Effector memory CD4-positive, alpha-beta T cell (primary cell): Measurements from ENCODE around the gene PLPPR4.

Experiments
- DNase-seq, 3 donors: peaks; one replicate each; pipeline ENCODE4 v3.0.0-alpha.2; 2020
- H3K27ac ChIP-seq: 2 replicates; pipeline ENCODE4 v1.7.0; 2013; ENCODE audit warnings: mild to moderate bottlenecking, low read length, moderate library complexity; ENCODE audit not compliant: insufficient read depth, poor library complexity, severe bottlenecking
- H3K27me3 ChIP-seq: replicated peaks from 2 replicates; pipeline ENCODE4 v1.7.0; 2013; ENCODE audit warnings: mild to moderate bottlenecking, low read length; ENCODE audit not compliant: insufficient read depth, control insufficient read depth, poor library complexity, severe bottlenecking
- H3K36me3 ChIP-seq: 2 replicates; pipeline ENCODE4 v1.7.0; 2013; ENCODE audit warnings: mild to moderate bottlenecking, low read length, moderate library complexity; ENCODE audit not compliant: control insufficient read depth, insufficient read depth
- H3K4me1 ChIP-seq: 2 replicates; pipeline ENCODE4 v1.7.0; 2013; ENCODE audit warnings: low read length, mild to moderate bottlenecking; ENCODE audit not compliant: control insufficient read depth, insufficient read depth, poor library complexity, severe bottlenecking
- H3K4me3 ChIP-seq: 2 replicates; pipeline ENCODE4 v1.7.0; 2013; ENCODE audit warnings: low read length, low read depth, mild to moderate bottlenecking; ENCODE audit not compliant: insufficient read depth, poor library complexity, severe bottlenecking
- H3K9me3 ChIP-seq: 2 replicates; pipeline ENCODE4 v1.7.0; 2013; ENCODE audit warnings: mild to moderate bottlenecking, low read length, moderate library complexity; ENCODE audit not compliant: control insufficient read depth

PLPPR4 gene

GRCh38 chr1:99292886-99293285, 28.6 kb downstream of the PLPPR4 start:
- DNase-seq, result no peak
- Histone ChIP-seq H3K9me3 (no peaks in the 10 kb centered on the region), H3K27ac (no peak overlapping the region), H3K4me3 (no peak overlapping the region), H3K27me3 (no peaks in the 10 kb centered on the region), H3K36me3 (no peaks in the 10 kb centered on the region), H3K4me1 (no peaks in the 10 kb centered on the region)

DNA sequence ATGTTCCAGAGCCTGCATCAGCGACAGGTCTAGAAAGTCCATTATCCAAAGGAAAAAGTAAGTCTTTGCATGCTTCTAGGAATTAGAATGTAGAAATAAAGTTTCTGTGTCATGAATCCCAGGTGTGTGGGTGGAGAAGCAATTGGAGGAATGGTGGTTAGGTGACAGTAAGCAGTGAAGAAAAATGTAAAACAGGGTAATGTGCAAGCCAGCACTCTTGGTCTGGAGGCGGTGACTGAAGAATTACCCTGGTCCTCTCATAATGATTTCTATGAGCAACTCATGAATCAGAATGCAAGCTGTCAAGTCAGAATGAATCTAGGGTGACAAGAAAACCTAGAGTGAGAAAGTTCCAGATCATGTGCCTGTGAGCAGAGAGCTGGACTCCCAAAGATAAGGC, 33.6 kb downstream of the PLPPR4 start:
- H3K36me3 ChIP-seq, result no peaks in the 10 kb centered on the region
- H3K27ac ChIP-seq, result no peak overlapping the region
- no peak for DNase-seq
- no peaks in the 10 kb centered on the region for H3K4me1 ChIP-seq
- H3K9me3 ChIP-seq, result no peaks in the 10 kb centered on the region
- no peak overlapping the region for H3K4me3 ChIP-seq
- H3K27me3 ChIP-seq, result no peaks in the 10 kb centered on the region

DNA sequence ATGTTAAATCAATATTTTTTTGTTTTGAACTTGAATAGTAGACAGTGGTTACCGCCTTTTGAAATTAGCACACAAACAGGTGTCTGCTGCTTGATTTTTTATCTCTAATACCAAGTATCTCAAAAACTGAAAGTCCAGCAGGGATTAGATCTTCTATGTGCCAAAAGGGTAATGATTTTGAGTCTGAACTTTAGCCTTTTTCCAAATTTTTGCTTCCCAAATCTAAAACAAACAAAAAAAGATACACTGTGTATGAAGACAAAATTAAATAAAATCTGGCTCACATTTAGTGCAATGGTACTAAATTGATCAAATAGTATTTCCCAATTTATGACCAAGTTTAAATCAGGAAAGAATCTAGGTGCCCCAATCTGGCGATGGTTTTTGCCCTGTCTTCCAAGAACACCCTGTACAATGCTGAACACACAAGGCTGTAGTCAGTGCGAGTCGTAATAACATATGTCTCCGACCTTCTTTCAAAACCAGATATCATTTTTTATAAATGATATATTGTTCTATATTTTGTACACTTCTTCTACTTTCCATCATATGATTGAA, 40.5 kb downstream of the PLPPR4 start:
- Histone ChIP-seq H3K27ac (no peak overlapping the region), H3K9me3 (no peaks in the 10 kb centered on the region), H3K36me3 (no peaks in the 10 kb centered on the region), H3K27me3 (no peaks in the 10 kb centered on the region), H3K4me3 (no peak overlapping the region), H3K4me1 (no peaks in the 10 kb centered on the region)
- no peak for DNase-seq

GRCh38 chr1:99305626-99306025, 41.3 kb downstream of the PLPPR4 start:
- no peaks in the 10 kb centered on the region for H3K9me3 ChIP-seq
- no peaks in the 10 kb centered on the region for H3K4me1 ChIP-seq
- no peaks in the 10 kb centered on the region for H3K36me3 ChIP-seq
- no peaks in the 10 kb centered on the region for H3K27me3 ChIP-seq
- no peak overlapping the region for H3K4me3 ChIP-seq
- DNase-seq, result no peak
- no peak overlapping the region for H3K27ac ChIP-seq

DNA sequence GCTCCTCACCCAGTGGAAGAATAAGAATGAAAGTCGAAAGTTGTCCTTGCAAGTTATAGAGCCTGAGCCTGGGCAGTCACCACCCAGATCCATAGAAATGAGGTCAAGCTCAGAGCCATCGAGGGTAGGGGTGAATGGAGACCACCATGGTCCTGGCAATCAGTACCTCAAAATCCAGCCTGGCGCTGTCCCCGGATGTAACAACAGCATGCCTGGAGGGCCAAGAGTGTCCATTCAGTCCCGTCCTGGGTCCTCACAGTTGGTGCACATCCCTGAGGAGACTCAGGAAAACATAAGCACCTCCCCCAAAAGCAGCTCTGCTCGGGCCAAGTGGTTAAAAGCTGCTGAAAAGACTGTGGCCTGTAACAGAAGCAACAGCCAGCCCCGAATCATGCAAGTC, 41.8 kb downstream of the PLPPR4 start:
- Histone ChIP-seq H3K27ac (no peak overlapping the region), H3K36me3 (no peaks in the 10 kb centered on the region), H3K9me3 (no peaks in the 10 kb centered on the region), H3K4me3 (no peak overlapping the region), H3K4me1 (no peaks in the 10 kb centered on the region), H3K27me3 (no peaks in the 10 kb centered on the region)
- no peak for DNase-seq

- Histone ChIP-seq H3K9me3 (no peaks in the 10 kb centered on the region), H3K4me3 (no peak overlapping the region), H3K27ac (no peak overlapping the region), H3K36me3 (no peaks in the 10 kb centered on the region), H3K27me3 (no peaks in the 10 kb centered on the region), H3K4me1 (no peaks in the 10 kb centered on the region)
- no peak for DNase-seq
These were observed 42.4 kb downstream of the PLPPR4 start for GRCh38 chr1:99306644-99307043.

GRCh38 chr1:99315305-99315704, 51.0 kb downstream of the PLPPR4 start:
- H3K4me3 ChIP-seq, result no peak overlapping the region
- H3K27me3 ChIP-seq, result no peaks in the 10 kb centered on the region
- H3K36me3 ChIP-seq, result no peaks in the 10 kb centered on the region
- H3K9me3 ChIP-seq, result no peaks in the 10 kb centered on the region
- no peaks in the 10 kb centered on the region for H3K4me1 ChIP-seq
- H3K27ac ChIP-seq, result no peak overlapping the region
- no peak for DNase-seq

DNA sequence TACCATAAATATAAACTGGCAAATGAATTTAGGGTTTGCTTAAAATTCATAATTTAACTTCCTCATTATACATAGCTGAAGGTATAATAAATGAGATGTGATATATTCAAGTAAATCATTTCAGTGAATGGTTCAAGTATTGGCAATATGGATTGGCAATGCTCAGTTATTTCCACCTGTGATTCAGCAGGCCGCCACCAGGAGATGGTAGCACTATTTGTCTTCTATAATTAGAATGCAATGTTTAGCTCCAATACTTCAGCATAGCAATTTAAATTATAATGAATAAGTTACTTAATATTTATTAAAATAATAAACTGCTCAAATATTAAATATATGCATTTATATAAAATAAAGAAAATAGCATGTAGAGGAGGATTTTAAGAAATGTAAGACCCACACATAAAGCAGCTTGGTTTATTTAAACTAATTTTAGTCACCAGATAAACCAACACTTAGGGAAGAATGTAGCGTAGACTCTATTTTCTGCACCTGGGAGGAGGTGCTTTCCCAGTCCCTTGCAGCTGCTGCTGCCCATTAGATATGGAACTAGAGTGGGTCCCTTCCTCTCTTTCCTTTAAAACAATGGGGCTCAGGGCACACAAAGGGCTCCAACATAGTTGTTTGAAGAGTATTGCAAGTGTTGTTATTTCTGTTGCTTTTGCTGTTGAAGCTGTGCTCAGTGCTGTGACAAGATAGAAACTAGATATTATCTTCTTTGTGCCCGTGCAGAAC, 62.1 kb downstream of the PLPPR4 start:
- Histone ChIP-seq H3K9me3 (no peaks in the 10 kb centered on the region), H3K4me3 (no peak overlapping the region), H3K36me3 (no peaks in the 10 kb centered on the region), H3K4me1 (no peaks in the 10 kb centered on the region), H3K27ac (no peak overlapping the region), H3K27me3 (no peaks in the 10 kb centered on the region)
- no peak for DNase-seq

DNA sequence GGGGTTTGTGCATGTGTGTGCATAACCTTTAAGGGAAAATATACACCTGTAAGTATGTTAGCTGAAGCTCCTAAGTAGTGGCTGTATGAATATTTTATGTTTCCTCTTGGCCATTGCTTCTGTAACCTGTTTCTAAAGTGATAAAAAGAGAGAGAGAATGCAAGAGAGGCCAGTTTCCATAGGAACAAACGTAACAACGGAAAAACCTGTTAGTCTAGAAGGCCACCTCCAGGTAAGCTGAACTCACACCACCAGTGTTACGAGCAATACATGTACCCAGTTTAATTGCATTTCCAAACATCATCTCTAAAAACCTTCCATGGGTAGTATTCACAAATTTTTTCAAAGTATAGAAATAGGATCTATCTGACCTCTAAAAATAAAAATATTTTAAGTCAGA, 63.1 kb downstream of the PLPPR4 start:
- Histone ChIP-seq H3K36me3 (no peaks in the 10 kb centered on the region), H3K4me3 (no peak overlapping the region), H3K4me1 (no peaks in the 10 kb centered on the region), H3K9me3 (no peaks in the 10 kb centered on the region), H3K27me3 (no peaks in the 10 kb centered on the region), H3K27ac (no peak overlapping the region)
- DNase-seq, result no peak

DNA sequence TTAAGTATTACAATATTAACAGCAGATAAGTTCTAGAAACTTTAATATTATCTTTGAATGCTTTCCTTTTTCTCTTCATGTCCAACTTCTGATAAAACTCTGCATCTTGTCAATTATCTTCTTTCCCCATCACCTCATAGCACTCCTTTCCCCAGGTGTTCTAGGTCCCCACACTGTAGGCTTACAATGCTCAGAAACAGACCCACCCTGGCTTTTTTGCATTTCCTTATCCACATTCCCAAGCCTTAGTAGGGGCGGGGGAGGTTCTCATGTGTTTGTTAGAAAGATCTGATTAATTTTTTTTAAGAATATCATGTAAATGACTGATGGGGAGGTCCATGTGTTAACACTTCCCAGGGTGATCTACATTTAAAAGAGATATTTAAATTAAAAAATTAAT, 63.9 kb downstream of the PLPPR4 start:
- Histone ChIP-seq H3K27ac (no peak overlapping the region), H3K4me1 (no peaks in the 10 kb centered on the region), H3K36me3 (no peaks in the 10 kb centered on the region), H3K27me3 (no peaks in the 10 kb centered on the region), H3K4me3 (no peak overlapping the region), H3K9me3 (no peaks in the 10 kb centered on the region)
- no peak for DNase-seq
